Gastroesophageal sphincter (tissue), 3 donors: ENCODE results near the gene SPAG7.

Source experiments
- CTCF ChIP-seq, 4 experiments: fragments of 200-600 bp in 2 of 4; fragments of 450-650 bp in 2 of 4; sonication (generic) in 1 of 4; IDR thresholded peaks; one replicate each; pipeline ENCODE4 v1.5.1; 2017 to 2019; ENCODE audit warnings: antibody characterized with exemption in 4 of 4, mild to moderate bottlenecking in 2 of 4, moderate library complexity in 2 of 4
- EP300 ChIP-seq: sonication (generic); formaldehyde crosslinking; IDR thresholded peaks from one replicate; pipeline ENCODE4 v1.6.1; 2017; ENCODE audit warnings: antibody characterized with exemption, mild to moderate bottlenecking
- POLR2AphosphoS5 ChIP-seq: sonication (generic); formaldehyde crosslinking; IDR thresholded peaks from one replicate; pipeline ENCODE4 v1.6.1; 2017; ENCODE audit warnings: antibody characterized with exemption

- TF ChIP-seq CTCF (IDR thresholded peaks at IDR 0.05): no peak
- no peak for TF ChIP-seq POLR2AphosphoS5
- TF ChIP-seq EP300: no peak
These were observed 7.2 kb downstream of the SPAG7 start for GRCh38 chr17:4960279-4960922.
